ENCODE data around the gene OR2S2. TPM values are rescaled to one million over a fixed set of nuclear protein-coding genes. Genes with fewer than 3 reads are reported as not detected.
"Not testable (repeated sequence)": the region's sequence is repeated elsewhere in the genome, so short reads cannot be mapped to it uniquely, and the experiment has no call there.

Gene OR2S2
- total RNA-seq, 2 donors from 2014 or later = not detected

- no peak for ATAC-seq (replicated peaks)
Measured at GRCh38 chr9:35948451-35948850, 9.5 kb downstream of the OR2S2 start.

DNA sequence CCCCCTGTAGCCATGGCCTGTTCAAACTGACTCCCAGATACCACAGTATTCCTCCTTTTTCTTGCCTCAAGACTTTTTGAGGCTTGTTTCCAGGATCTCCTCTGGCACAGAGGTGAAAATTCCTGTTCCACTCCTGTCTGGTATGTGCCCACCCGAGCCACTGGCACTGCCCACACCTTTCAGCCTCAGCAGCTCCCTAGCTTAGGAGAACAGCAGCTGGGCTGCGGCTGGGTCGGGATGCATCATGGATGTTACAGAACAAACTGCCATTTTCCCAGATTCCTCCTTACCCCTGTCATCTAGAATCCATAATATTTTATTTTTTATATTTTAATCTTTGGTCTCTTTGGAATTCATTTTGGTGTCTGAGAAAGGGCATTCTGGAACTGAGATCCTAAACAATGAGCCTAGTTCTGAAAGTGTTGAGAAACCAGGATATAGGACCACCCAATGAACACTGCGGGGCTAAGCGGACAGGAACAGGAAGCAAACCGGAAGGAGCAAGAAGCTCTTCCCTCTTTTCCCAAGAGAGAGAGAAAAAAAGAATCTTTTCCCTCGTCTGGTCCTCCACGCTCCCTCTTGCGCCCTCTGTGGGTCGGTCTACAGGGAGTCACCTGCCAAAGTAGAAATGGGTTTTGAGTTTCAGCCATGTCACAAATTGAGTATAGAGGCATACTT is 12.5 kb downstream of the OR2S2 start:
- Mint-ChIP-seq H3K4me1 (peaks cover 28% of the 10 kb centered on the region), H3K27me3 (no peaks in the 10 kb centered on the region), H3K36me3 (ENCODE audit: low read depth) (no peaks in the 10 kb centered on the region), H3K4me3 (peak overlapping the region; percentile 29), H3K9me3 (no peaks in the 10 kb centered on the region), H3K27ac (peak overlapping the region; percentile 6)
- ATAC-seq (replicated peaks) = peak; percentile 66

More at GRCh38 chr9:35948451-35948850, 9.5 kb downstream of the OR2S2 start:
- peak overlapping the region; percentile 30 for H3K27ac Mint-ChIP-seq
- no peaks in the 10 kb centered on the region for H3K27me3 Mint-ChIP-seq
- H3K36me3 Mint-ChIP-seq (ENCODE audit: low read depth) = no peaks in the 10 kb centered on the region
- H3K9me3 Mint-ChIP-seq = no peaks in the 10 kb centered on the region
- H3K4me3 Mint-ChIP-seq = peak overlapping the region; percentile 34
- peaks cover 20% of the 10 kb centered on the region for H3K4me1 Mint-ChIP-seq

DNA sequence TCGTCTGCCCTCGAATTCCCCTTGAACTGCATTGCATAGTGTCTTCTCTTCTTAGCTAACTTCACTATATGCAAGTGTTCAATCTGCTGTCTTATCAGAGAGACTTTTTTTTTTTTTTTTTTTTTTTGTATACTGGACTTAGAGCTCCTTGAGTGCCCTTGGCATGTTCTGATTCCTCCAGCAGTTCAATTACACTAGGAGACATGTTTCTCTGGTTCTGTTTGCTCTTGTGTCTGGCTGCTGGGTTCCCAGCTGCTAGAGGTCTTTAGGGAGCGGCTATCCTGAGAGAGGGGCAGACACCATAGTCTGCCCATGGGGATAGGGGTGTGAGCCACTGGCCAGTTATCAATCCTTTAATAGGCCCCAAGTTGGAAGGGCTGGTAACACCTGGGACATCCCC is 13.1 kb downstream of the OR2S2 start:
- H3K4me3 Mint-ChIP-seq = no peak overlapping the region
- H3K4me1 Mint-ChIP-seq = peaks cover 35% of the 10 kb centered on the region
- H3K27me3 Mint-ChIP-seq = no peaks in the 10 kb centered on the region
- no peaks in the 10 kb centered on the region for H3K36me3 Mint-ChIP-seq (ENCODE audit: low read depth)
- no peak for ATAC-seq (replicated peaks)
- no peak overlapping the region for H3K27ac Mint-ChIP-seq
- H3K9me3 Mint-ChIP-seq = no peaks in the 10 kb centered on the region

DNA sequence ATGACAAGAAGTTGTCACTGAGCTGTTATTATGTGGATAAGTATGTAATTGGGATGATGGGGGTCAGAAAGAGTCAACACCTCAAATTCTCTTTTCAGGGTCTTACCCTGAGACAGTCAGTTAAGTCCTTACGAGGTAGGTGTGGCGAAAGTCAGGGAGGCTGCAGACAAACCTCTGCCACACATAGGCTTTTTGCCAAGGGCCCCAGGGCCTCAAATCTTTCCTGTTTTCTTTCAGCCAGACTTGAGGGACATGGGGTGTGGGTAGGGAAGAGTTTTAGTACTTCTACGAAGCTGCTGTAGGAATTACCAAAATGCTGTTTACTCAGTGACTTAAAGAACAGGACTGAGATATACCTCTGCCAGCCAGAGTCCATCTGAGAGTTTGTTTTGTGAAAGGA is 13.8 kb downstream of the OR2S2 start:
- ATAC-seq (replicated peaks) = no peak
- Mint-ChIP-seq H3K4me3 (no peak overlapping the region), H3K36me3 (ENCODE audit: low read depth) (no peaks in the 10 kb centered on the region), H3K27me3 (no peaks in the 10 kb centered on the region), H3K9me3 (no peaks in the 10 kb centered on the region), H3K4me1 (peaks cover 35% of the 10 kb centered on the region), H3K27ac (no peak overlapping the region)

- H3K27ac Mint-ChIP-seq = no peak overlapping the region
Measured at GRCh38 chr9:35942286-35942685, 15.7 kb downstream of the OR2S2 start.

GRCh38 chr9:35940458-35941407 is 17.2 kb downstream of the OR2S2 start:
- Mint-ChIP-seq H3K4me1 (peaks cover 33% of the 10 kb centered on the region), H3K27ac (peak overlapping the region; percentile 34), H3K27me3 (no peaks in the 10 kb centered on the region), H3K9me3 (no peaks in the 10 kb centered on the region), H3K4me3 (peak overlapping the region; percentile 53), H3K36me3 (ENCODE audit: low read depth) (no peaks in the 10 kb centered on the region)
- peak; percentile 75 for ATAC-seq (replicated peaks)

More at GRCh38 chr9:35942286-35942685, 15.7 kb downstream of the OR2S2 start:
- Mint-ChIP-seq H3K4me3 (no peak overlapping the region), H3K9me3 (no peaks in the 10 kb centered on the region), H3K27me3 (no peaks in the 10 kb centered on the region), H3K36me3 (ENCODE audit: low read depth) (no peaks in the 10 kb centered on the region), H3K4me1 (peaks cover 34% of the 10 kb centered on the region)
- ATAC-seq (replicated peaks) = no peak

GRCh38 chr9:35939679-35940250 is 18.2 kb downstream of the OR2S2 start:
- H3K36me3 Mint-ChIP-seq (ENCODE audit: low read depth) = no peaks in the 10 kb centered on the region
- H3K4me3 Mint-ChIP-seq = peak overlapping the region; percentile 53
- H3K9me3 Mint-ChIP-seq = no peaks in the 10 kb centered on the region
- H3K4me1 Mint-ChIP-seq = peaks cover 28% of the 10 kb centered on the region
- ATAC-seq (replicated peaks) = no peak
- H3K27me3 Mint-ChIP-seq = no peaks in the 10 kb centered on the region
- H3K27ac Mint-ChIP-seq = no peak overlapping the region

- Mint-ChIP-seq H3K4me3 (peak overlapping the region; percentile 12), H3K9me3 (no peaks in the 10 kb centered on the region), H3K36me3 (ENCODE audit: low read depth) (no peaks in the 10 kb centered on the region), H3K27ac (no peak overlapping the region), H3K27me3 (no peaks in the 10 kb centered on the region), H3K4me1 (peaks cover 24% of the 10 kb centered on the region)
- no peak for ATAC-seq (replicated peaks)
Measured at GRCh38 chr9:35938474-35939356, 19.2 kb downstream of the OR2S2 start.

- Mint-ChIP-seq H3K9me3 (no peaks in the 10 kb centered on the region), H3K4me1 (peaks cover 33% of the 10 kb centered on the region), H3K27me3 (no peaks in the 10 kb centered on the region), H3K4me3 (no peak overlapping the region), H3K27ac (no peak overlapping the region), H3K36me3 (ENCODE audit: low read depth) (no peaks in the 10 kb centered on the region)
- ATAC-seq (replicated peaks) = no peak
Measured at GRCh38 chr9:35937227-35937626, 20.7 kb downstream of the OR2S2 start.

DNA sequence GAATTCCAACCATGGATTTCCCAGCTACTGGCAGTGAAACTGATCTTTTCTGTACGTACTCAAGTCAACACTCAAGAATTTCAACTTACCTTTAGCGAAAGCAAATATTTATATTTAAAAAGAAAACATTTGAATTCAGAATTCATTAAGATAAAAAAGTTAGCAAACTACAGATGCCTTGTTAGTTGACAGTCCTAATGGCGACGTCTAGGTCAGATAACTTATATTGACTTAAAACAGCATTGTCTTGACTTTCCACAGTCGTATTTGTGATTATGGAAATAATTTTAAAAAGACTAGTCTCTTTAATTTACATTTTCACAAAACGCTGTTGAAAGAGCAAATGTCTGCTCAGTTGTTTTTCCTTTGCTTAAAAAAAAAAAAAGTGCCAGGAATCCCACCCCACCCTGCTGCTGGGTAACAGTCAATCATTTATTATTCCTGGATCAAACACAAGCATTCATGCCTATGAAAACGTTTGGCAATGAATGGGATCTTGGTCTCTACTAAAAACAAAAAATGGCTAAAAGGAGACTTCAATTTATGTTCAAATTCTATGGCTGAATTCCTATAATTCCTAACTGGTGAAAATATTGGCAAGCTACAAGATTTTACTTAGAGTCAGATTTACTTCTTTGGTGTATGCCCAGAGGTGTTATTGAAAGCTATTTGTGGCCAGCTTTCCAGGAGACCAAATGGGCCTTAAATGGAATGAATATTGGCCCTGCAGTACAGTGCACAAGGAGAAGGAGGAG is 22.0 kb downstream of the OR2S2 start:
- no peaks in the 10 kb centered on the region for H3K9me3 Mint-ChIP-seq
- H3K4me3 Mint-ChIP-seq = no peak overlapping the region
- no peaks in the 10 kb centered on the region for H3K36me3 Mint-ChIP-seq (ENCODE audit: low read depth)
- peaks cover 30% of the 10 kb centered on the region for H3K4me1 Mint-ChIP-seq
- no peak for ATAC-seq (replicated peaks)
- H3K27me3 Mint-ChIP-seq = no peaks in the 10 kb centered on the region
- H3K27ac Mint-ChIP-seq = no peak overlapping the region

- H3K9me3 Mint-ChIP-seq = no peaks in the 10 kb centered on the region
- H3K4me3 Mint-ChIP-seq = no peak overlapping the region
- H3K27ac Mint-ChIP-seq = no peak overlapping the region
- no peaks in the 10 kb centered on the region for H3K36me3 Mint-ChIP-seq (ENCODE audit: low read depth)
- peaks cover 23% of the 10 kb centered on the region for H3K4me1 Mint-ChIP-seq
- H3K27me3 Mint-ChIP-seq = no peaks in the 10 kb centered on the region
- ATAC-seq (replicated peaks) = no peak
Measured at GRCh38 chr9:35935261-35935660, 22.7 kb downstream of the OR2S2 start.

- H3K36me3 Mint-ChIP-seq (ENCODE audit: low read depth); H3K9me3 Mint-ChIP-seq; H3K4me3 Mint-ChIP-seq; H3K27me3 Mint-ChIP-seq; H3K27ac Mint-ChIP-seq: not testable (repeated sequence)
- peaks cover 14% of the 10 kb centered on the region for H3K4me1 Mint-ChIP-seq
- ATAC-seq (replicated peaks) = peak; percentile 50
Measured at GRCh38 chr9:35934069-35934468, 23.9 kb downstream of the OR2S2 start.

GRCh38 chr9:35933550-35934067 is 24.3 kb downstream of the OR2S2 start:
- no peaks in the 10 kb centered on the region for H3K27me3 Mint-ChIP-seq
- peak overlapping the region; percentile 6 for H3K4me3 Mint-ChIP-seq
- no peaks in the 10 kb centered on the region for H3K36me3 Mint-ChIP-seq (ENCODE audit: low read depth)
- peak overlapping the region; percentile 13 for H3K27ac Mint-ChIP-seq
- H3K9me3 Mint-ChIP-seq = no peaks in the 10 kb centered on the region
- peak; percentile 37 for ATAC-seq (replicated peaks)
- peaks cover 11% of the 10 kb centered on the region for H3K4me1 Mint-ChIP-seq

Data from activated T-helper 17 cell treated with anti-CD3 and anti-CD28 coated beads, Interleukin-2, amount 50 U/mL, for 72 hours (primary cell).